NCI-H2081 (cell line): ENCODE results near the gene GSAP.
A peak's percentile ranks its signal among the peaks of the same experiment; 100 is the strongest.

ENCODE experiments used
- DNase-seq, 2 experiments: peaks; one replicate each; lab custom pipeline; 2025; lab: John Stamatoyannopoulos, UW

Gene GSAP

DNA sequence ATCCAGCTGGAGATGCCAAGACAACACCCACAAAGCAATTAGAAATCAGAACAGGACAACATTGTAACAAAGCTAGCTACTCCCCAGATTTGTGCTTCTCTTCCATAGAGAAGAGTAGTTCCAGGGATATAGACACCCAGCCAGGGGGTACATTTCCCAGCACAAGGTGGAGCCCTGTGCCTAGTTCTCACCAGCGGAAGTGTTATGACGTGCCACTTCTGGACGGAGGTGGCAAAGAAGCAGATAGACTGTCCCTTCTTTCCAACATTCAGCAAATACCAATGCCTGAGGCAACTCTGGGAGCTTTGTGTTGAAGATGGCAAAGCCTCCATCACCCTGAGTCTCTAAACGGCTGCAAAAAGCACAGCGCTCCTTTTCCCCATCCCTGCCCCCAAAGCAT lies 23.4 kb upstream of the GSAP start:
- peak in 1 of 2 experiments; percentile 27 for DNase-seq

DNA sequence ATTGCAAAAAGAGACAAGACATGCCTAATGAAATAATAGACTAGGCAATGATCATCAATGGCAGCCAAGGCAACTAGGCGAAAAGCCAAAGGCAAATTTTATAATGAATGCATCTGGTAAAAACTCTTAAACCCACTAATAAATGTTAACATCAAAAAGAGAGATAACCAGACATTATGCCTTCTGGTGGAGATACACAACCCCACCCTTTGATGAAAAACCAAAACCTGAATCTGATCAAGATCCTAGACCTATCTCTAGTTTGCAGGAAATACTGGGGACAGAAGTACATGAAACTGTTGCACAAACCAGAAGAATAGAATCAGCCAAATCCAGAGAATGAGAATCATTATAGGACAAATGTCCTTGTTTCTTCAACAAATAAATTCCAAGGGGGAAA lies 22.0 kb upstream of the GSAP start:
- DNase-seq = no peak

DNA sequence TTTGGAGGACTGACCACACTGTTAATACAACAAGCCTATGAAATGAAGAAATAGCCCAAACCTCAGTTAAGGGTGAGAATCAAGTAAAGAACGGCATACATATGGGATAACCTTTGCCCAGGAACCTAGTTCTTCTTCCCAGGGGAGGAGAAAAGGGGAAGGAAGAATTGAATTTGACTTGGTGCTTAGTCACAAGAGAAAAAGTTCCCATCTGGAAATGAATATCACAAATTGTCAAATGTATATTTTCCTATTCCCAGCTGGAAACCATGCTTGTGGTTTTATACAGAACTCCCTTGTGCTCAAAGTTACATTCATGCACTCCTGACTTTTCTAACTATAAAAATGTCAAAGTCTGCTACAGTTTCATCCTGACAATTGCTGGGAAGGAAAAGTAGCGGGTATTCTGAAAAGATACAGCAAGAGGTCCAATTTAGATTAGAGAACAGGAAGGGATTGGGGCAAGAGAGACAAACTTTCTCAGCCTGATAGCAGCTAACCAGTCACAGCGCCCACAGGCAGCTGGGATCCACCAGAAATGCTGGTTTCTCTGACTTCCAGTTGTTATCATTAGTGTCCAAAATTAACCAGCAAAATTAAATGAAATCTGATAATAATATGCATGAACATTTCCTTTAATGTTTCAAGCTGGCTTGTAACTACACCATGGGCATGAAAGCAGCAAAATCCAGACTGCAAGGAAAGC lies 18.6 kb upstream of the GSAP start:
- no peak for DNase-seq

DNA sequence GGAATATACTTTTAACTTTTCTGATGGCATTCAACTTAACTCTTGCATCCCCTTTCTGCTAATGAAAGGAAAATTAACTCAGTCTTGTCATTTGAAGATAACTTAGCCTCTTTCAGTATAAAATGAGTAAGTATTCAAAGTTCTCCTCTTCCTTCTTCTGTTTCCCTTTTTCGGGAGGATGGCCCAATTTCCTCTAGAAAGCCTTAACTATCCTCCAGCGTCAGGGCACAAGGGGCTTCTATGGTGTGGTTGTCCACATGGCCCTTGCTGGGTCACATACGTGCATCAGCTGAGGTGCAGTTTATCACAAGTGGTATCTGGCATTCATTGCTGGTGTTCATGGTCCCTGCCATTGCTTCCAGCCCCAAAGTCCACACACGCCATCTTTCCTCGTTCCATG lies 17.8 kb upstream of the GSAP start:
- no peak for DNase-seq

DNA sequence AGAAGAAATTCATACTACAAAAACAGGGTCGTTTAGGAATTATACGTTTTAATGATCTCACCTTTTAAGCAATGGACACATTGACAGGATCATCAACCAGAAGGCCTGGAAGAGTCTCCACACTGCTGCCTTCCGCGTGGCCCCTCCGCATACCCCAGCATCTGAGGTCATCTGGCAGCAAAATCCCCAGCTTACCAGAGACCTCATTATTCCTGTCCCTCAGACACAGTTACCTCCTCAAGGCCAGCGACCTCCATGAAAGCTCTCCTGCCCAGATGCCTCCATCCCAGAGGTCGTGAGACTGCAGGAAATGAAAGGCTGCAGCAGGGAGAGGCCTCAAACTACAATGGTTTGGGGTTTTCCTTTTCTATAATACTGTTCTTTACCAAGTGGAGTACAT lies 14.8 kb upstream of the GSAP start:
- no peak for DNase-seq

DNA sequence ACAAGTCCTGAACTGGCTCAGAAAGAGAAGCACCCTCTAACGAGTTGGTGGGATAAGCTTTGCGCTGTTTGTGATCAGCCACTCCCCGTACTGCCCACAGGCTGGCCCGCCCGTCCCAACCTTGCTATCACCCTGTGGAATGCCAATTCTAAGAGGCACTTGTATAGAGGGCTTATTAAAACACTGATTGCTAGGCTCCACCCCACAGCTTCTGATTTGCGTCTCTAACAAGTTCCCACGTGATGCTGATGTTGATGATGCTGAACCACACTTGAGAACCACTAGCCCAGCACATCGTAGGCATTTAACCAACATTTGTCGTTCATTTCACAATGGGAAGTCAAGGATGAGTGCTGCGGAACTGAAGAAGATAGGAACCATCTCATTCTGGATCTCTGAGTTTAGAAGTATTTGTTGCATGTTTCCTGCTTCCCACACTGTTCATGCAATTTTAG lies 12.7 kb upstream of the GSAP start:
- no peak for DNase-seq

DNA sequence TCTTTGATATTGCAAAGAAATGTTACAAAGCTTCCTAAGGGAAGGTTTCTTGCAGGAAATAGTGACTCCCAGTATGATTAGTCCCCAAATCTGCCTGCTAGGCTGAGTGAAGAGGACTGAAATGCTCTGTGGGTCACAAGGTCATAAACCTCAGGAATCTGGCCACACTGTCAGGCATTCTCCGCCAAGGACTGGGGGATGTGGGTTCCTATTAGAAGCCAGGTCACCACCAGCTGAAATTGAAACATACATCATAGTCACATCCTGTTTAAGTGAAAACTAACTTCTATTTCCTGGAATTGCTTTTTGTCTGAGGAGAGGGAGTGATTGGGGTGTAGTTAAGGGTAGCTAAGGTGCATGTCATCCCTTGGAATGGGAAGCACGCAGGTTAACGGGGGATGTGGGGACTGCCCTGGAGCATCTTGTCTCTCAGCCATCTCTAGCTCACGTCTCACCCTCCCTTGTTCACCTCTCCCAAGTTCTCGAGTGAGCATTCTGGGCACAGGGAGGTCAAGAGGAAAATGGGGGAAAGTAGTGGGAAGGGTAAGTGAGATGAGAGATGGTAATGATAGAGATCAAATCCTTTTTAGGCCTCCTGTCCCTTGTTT lies 12.0 kb upstream of the GSAP start:
- no peak for DNase-seq

DNA sequence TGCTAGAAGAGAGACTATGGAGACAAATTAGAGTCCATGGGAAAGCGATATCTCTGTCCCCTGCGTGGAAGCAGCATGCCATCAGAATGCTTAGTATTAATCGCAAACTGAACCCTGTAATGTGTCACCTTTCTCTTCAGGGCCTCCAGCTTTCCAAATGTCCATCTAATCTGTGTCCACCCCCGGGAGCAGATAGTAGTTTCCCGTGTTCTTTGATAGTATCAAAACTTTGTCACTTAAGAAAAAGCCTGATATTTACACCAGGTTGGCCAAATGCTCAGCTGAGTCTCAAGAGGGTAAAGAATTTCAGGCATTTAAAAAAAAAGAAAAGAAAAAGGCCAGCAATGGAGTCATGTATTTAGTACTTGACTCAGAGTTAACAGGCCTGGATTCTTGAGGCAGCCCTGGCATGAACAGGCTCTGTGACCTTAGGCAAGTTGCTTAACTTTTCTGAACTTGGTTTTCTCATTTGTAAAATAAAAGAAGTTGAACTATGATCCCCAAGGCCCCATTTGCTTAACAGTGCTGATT lies 10.4 kb upstream of the GSAP start:
- no peak for DNase-seq

DNA sequence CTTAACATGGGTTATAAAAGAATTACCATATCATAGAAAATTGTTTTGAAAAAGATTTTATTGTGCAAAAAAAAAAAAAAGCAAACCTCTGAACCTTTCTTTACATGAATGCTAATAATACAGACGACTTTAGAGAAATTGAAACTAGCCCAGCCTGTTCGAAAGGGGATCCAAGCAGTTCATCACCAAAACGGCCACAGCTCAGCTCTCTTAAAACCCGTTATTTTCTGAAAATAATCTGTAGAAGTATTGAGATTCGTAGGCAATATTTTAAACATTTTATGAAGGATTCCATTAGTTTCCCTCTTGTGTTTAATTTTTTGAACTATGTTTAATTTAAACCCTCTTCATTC lies 9.9 kb upstream of the GSAP start:
- DNase-seq = no peak

DNA sequence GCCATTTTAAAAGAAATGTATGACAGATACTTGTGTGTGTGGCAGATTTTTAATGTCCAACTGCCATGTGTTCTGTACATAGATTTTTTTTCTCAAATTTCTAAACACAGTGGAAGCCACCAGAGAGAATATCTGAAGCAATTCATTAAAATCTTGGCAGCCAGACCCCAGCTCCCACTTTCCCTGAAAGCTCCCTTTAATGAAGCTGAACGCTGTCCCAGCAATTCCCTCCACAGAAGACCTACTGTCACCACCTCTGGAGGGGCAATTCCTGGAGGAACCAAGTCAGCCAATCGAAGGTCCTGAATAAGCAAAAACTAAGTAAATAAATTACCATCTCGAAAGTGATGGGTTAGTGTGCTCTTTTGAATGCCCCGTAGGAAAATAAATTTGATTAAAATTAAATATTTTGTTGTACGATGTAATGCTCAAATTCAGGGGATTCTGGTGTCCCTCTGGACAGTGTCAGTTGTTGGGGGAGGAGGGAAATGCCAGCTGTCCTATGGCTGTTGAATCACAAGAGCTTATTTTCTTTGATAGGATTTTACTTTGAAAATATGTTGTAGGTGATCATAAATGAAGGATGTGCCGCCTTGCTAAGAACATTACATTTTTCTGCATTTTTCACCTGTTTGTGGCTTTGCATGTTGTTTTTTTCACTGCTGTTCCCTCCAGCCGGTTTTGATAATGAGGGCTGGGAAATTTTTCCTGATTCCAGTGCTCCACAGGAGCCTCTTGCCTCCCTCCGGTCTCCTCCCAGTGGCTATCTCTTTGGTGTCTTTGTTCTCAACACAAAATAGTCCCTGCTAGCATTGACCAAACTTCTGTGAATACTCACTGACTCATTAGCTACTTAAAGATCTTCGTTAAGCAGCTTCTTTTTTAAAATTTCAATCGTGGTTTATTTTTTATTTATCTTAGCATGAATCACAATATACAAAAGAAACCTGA lies 9.2 kb upstream of the GSAP start:
- no peak for DNase-seq

DNA sequence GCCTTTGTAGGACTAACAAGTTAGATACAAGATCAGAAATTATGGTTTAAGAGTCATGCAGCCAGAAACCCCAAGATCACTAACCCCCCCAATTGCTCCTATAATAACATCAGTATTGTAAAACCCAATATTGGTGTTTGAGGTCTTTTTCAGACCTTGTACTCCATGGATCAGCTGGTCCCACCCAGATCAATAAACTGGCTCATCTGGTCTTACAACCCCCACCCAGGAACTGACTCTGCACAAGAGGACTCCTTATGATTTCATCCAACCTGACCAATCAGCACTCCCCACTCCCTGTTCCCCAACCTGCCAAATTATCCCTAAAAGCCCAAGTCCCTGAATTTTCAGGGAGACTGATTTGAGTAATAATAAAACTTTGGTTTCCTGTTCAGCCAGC lies 6.4 kb upstream of the GSAP start:
- DNase-seq = no peak

DNA sequence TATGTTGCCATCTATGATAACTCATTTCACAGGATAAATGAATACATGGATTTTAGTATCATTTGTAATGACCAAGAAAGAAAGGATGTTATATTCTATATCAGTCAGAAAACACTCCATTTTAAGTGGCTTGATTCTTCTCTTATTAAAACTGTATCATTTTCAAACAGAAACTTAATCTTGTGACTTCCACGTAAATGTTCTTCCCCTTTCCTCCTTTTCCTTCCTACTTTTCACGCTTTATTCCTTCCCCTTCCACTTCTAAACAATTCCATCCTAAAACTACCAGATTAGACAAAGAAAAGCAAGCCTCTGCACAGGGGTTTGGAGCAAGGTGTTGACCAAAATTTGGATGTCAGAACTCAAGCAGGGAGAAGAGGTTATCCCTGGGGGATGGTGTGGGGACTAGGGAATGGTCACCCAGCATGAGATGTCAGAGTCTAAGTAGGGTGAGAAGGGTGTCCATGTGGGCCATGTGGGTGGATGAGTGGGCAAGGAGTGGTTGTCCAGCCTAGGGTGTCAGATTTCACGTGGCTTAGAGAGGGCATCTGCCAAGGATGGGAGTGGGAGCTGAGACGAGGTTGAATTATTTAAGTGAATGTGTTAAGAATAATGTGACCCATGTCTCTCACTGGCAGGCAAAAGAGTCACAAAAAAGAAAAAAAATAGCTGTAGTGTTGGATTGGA lies 5.0 kb upstream of the GSAP start:
- DNase-seq = no peak

DNA sequence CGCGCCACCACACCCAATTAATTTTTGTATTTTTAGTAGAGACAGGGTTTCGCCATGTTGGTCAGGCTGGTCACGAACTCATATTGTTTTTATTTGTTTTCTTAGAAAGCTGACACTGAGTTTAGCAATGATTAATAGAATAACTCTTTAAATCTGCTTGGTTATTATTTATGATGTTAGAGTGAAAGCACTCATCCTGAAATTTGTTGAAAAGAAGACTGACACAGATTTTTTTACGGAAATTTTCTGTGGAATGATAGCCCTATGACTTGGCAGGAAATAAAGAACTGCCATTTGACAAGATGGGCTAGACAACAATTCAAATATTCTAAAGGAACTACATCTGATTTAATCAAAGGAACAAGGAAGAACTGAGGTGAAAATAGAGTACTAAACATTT lies 4.3 kb upstream of the GSAP start:
- no peak for DNase-seq

DNA sequence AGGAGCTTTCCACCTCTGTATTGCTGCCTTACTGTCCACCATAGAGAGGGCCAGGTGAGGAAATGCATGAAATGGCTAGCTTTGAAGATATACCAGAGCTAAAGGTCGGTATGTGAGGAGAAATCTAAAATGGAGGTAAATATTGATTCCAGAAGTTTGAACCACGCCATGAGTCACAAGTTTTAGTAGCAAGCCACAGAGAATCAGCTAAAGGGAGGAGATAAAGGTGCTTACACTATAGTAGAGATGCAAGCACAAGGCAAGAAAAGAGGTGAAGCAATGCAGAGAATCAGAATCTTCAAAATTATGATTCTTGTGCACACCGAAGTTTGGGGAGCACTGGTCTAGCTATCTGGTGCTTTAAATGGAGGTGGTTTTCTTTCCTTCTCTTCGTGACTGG lies 3.0 kb upstream of the GSAP start:
- DNase-seq = no peak

DNA sequence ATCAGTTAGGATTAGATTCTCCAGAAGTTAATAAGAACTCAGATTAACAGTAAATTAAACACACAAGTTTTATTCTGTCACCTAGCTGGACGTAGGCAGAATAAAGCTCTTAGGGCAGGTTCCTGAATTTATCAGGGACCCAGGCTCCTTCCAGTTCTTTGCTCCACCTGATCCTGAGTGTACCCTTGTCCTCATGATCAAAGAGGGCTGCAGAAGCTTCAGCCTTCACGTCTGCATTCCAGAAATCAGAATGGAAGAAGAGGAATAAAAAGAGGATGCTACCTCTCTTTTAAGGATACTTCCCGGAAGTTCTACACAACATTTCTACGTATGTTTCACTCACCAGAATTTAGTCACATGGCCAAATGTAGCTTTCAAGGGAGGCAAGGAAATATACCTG lies 1.7 kb upstream of the GSAP start:
- no peak for DNase-seq

DNA sequence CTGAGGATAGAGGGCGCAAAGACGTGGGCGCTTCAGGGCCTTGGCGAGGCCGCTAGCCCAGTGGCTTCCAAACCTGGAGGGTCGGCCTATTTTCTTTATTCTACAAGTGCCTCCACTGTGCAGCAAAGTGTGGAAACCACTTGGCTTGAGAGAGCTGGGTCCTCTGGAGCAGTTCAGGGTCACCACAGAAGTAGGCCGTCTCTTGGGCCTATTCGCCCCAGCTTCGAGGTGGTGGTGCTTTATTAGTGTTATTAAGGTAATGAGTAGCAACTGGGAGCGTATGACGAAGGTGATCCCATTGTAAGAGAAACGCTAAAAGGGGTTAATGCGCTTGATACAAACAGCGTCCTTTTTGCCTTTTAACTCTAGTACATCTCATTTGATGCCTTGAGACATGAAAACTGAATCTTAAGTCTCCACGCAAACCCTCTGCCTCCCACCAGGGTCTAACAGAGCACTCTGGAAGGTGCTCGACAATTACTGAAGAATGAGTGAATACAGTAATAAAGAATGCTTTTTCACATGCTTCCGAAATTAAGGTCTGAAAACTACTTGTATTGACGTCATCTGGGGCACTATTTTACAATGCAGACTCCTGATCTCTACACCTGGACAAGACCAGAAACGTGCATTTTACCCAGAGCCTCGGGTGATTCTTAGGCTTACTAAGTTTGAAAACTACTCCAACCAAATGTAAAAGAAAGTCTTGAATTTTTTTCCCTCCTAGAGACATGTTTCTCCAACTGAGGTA lies 647 bp upstream of the GSAP start:
- no peak for DNase-seq

DNA sequence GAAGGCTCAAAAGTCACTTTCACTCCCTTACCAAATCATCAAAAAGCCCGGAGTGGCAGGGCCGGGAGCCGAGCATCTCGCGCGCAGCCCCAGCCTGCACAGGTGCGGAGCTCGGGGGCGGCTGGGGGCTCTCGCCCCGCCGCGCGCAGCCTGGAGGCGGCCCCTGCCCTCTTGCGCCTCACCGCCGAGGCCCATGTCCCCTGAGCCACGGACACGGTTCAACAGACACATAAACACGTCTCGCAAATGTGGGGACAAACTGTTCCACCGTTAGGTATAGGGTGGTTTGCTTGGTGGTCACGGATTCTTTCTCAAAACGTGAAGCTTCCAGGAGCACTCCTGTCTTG lies 700 bp downstream of the GSAP start:
- DNase-seq = no peak

DNA sequence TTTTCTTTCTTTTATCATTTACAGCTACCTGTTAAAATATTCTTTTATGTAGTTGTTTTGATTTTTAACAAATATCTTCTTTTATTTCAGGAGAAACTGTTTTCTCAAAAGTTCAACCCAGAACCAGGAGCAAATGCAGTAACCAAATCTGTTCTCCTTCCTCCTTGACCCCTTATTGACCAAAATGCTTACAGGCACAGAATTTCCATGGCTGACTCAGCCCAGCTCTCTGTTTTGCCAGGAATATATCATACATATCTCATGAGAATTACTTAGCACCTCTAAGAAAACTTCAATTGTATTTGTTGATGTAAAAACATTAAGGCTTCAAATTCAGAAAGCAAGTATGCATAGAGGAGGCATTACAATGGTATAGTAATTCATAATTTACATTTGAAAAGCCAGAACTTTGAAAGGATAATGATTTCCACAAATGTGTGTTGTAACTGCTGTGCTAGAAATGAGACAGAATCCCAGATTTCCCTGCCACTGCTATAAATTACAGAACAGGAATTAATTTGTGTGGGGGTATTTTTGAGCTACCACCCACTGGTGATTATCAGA lies 2.2 kb downstream of the GSAP start:
- no peak for DNase-seq

DNA sequence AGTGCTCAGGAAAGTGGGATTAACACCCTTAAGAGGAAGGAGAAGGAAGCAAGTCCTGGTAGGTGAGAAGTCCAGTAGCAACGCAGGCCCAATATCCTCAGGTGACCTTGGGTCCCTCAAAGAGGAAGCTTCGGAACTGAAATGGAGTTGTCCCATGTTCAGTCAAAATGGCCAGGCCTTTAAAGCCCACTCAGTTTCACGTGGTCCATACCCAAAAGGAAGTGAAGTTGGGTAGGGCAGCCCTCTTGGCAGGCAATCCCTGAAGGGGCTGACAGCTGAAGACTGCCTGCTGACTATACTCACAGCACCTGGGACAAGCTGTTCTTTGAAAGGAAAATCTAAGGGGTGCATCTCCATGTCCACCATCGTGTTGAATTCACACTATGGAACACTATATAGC lies 3.0 kb downstream of the GSAP start:
- no peak for DNase-seq

DNA sequence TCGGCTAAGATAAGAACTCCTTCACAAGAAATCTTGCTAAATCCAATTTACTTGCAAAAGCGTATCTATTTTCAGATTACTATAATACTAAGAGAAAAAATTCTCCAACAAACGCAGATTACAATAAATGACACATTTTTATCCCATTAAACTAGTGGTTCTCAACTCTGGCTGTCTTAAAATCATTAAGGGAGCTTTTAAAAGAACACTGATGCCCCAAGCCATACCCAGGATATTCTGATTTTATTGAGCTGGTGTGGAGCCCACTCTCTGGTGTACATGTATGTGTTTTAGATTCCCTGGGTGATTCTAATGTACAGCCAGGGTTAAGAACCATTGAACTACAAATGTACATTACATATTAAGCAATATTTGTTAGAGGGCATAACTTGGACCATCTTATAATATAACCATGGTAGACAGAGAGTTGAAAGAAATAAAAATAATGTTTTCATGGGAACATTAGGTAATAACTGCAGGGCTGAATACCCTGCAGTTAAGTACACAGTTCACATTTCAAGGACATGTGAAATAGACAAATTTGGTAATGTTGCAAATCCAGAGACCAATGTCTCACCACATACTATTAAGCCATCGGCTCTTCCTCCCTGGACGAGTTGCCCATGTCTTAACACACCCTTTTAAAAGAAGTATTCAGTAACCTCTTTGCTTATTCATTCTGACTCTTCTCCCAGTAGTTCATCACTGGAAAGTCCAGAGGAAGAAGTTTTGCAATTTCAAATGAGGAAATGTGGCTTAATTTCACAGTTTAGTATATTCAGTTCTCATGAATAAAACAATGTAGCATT lies 6.2 kb downstream of the GSAP start:
- DNase-seq = no peak
